H1 (cell line): ENCODE results near the gene LARP4B. TPM values are rescaled to one million over a fixed set of nuclear protein-coding genes. Genes with fewer than 3 reads are reported as not detected.

Experiments used
- CTCF ChIA-PET: fragments of 300-600 bp; sonication (Branson Sonifier 250); formaldehyde crosslinking; loops from one replicate; lab custom pipeline; 2021; ENCODE audit not compliant: partially characterized antibody; lab: Charles Lee
- POLR2A ChIA-PET: fragments of 300-600 bp; sonication (Branson Sonifier 250); formaldehyde crosslinking; loops from one replicate; lab custom pipeline; 2021; ENCODE audit warnings: inconsistent platforms; ENCODE audit not compliant: partially characterized antibody; lab: Charles Lee
- DNase-seq, 2 experiments: peaks; one replicate each; pipeline versions ENCODE4 v3.0.0 to v3.0.0-alpha.2; 2010 to 2022; ENCODE audit warnings: low spot score in 2 of 2, low read depth in 1 of 2, mixed read lengths in 1 of 2
- FAIRE-seq: peaks from 2 replicates; lab custom pipeline; 2011; peaks lifted over from hg19 to GRCh38; lab: Jason Lieb, UNC
- H2AFZ ChIP-seq: 2 replicates; pipeline ENCODE4 v1.8.1; 2012; ENCODE audit warnings: low read length, inconsistent platforms
- H2AK5ac ChIP-seq: 2 replicates; pipeline ENCODE4 v1.6.1; 2013; ENCODE audit warnings: low read depth, low read length
- H2BK120ac ChIP-seq: replicated peaks from 2 replicates; pipeline ENCODE3; 2013; ENCODE audit warnings: low read depth, low read length, inconsistent platforms
- H2BK12ac ChIP-seq: 2 replicates; pipeline ENCODE4 v1.6.1; 2013; ENCODE audit warnings: low read depth, low read length
- H2BK15ac ChIP-seq: 2 replicates; pipeline ENCODE4 v1.6.1; 2013; ENCODE audit warnings: low read length
- H2BK20ac ChIP-seq: 2 replicates; pipeline ENCODE4 v1.6.1; 2013; ENCODE audit warnings: low read length
- H2BK5ac ChIP-seq: 2 replicates; pipeline ENCODE4 v1.6.1; 2013; ENCODE audit warnings: low read depth, low read length
- H3K14ac ChIP-seq: 2 replicates; pipeline ENCODE4 v1.6.1; 2013; ENCODE audit warnings: inconsistent platforms; ENCODE audit not compliant: insufficient read length
- H3K18ac ChIP-seq: 2 replicates; pipeline ENCODE4 v1.6.1; 2013; ENCODE audit warnings: low read length; ENCODE audit errors: extremely low read depth
- H3K23ac ChIP-seq: 2 replicates; pipeline ENCODE4 v1.6.1; 2013; ENCODE audit warnings: inconsistent platforms; ENCODE audit not compliant: insufficient read length
- H3K23me2 ChIP-seq: 2 replicates; pipeline ENCODE4 v1.6.1; 2013; ENCODE audit warnings: low read depth, low read length
- H3K27ac ChIP-seq: 2 replicates; pipeline ENCODE4 v1.6.1; 2011; ENCODE audit warnings: low read depth, low read length, inconsistent platforms
- H3K27me3 ChIP-seq, 4 experiments: replicated peaks in 1 of 4; 1 replicate in 1 of 4; 2 replicates in 3 of 4; pipeline versions ENCODE4 v1.6.1 to v1.8.1; 2011 to 2013; ENCODE audit warnings: low read length in 3 of 4, mild to moderate bottlenecking in 3 of 4, inconsistent platforms in 2 of 4, mixed read lengths in 2 of 4, moderate library complexity in 1 of 4; ENCODE audit not compliant: control insufficient read depth in 3 of 4, insufficient read depth in 3 of 4; ENCODE audit errors: extremely low read depth in 1 of 4
- H3K36me3 ChIP-seq, 4 experiments: 2 replicates each; pipeline versions ENCODE4 v1.6.1 to v1.8.1; 2011 to 2013; ENCODE audit warnings: mild to moderate bottlenecking in 4 of 4, low read length in 3 of 4, moderate library complexity in 2 of 4, control low read depth in 1 of 4, inconsistent platforms in 1 of 4; ENCODE audit not compliant: insufficient read depth in 4 of 4, control insufficient read depth in 2 of 4
- H3K4ac ChIP-seq: replicated peaks from 2 replicates; pipeline ENCODE3; 2013; ENCODE audit warnings: low read length, low read depth, mixed read lengths, inconsistent platforms; ENCODE audit not compliant: insufficient read length
- H3K4me1 ChIP-seq, 4 experiments: replicated peaks in 1 of 4; 1 replicate in 1 of 4; 2 replicates in 3 of 4; pipeline versions ENCODE4 v1.6.1 to v1.8.1; 2011 to 2013; ENCODE audit warnings: low read length in 3 of 4, inconsistent platforms in 2 of 4, mixed read lengths in 1 of 4; ENCODE audit not compliant: insufficient read depth in 4 of 4, control insufficient read depth in 3 of 4
- H3K4me2 ChIP-seq, 2 experiments: 2 replicates each; pipeline versions ENCODE4 v1.6.1 to v1.8.1; 2011 to 2013; ENCODE audit warnings: low read depth in 2 of 2, low read length in 2 of 2, control low read depth in 1 of 2, inconsistent platforms in 1 of 2, mild to moderate bottlenecking in 1 of 2; ENCODE audit not compliant: insufficient read depth in 1 of 2
- H3K4me3 ChIP-seq, 4 experiments: fragments of 200-600, 300-600 bp in 1 of 4; sonication (generic), shearing (Covaris generic), sonication (Bioruptor Twin) in 1 of 4; 2 replicates each; pipeline versions ENCODE4 v1.5.1 to v1.8.1; 2011 to 2016; ENCODE audit warnings: low read length in 4 of 4, low read depth in 3 of 4, control low read depth in 2 of 4, inconsistent platforms in 2 of 4, mild to moderate bottlenecking in 2 of 4, mixed read lengths in 1 of 4, moderate library complexity in 1 of 4; ENCODE audit not compliant: insufficient read depth in 2 of 4; ENCODE audit errors: extremely low read depth in 1 of 4
- H3K56ac ChIP-seq: replicated peaks from 2 replicates; pipeline ENCODE3; 2013; ENCODE audit warnings: low read depth, mild to moderate bottlenecking, mixed read lengths, low read length, inconsistent platforms; ENCODE audit not compliant: insufficient read length
- H3K79me1 ChIP-seq: 2 replicates; pipeline ENCODE4 v1.6.1; 2013; ENCODE audit warnings: low read depth, low read length, control low read depth
- H3K79me2 ChIP-seq, 2 experiments: 2 replicates each; pipeline versions ENCODE4 v1.6.1 to v1.8.1; 2012 to 2013; ENCODE audit warnings: low read length in 2 of 2, mild to moderate bottlenecking in 2 of 2, inconsistent platforms in 1 of 2; ENCODE audit not compliant: insufficient read depth in 2 of 2, control insufficient read depth in 1 of 2
- H3K9ac ChIP-seq, 4 experiments: replicated peaks in 1 of 4; 1 replicate in 1 of 4; 2 replicates in 3 of 4; pipeline versions ENCODE4 v1.6.1 to v1.8.1; 2011 to 2013; ENCODE audit warnings: low read depth in 3 of 4, low read length in 3 of 4, control low read depth in 2 of 4, mild to moderate bottlenecking in 2 of 4, moderate library complexity in 2 of 4, inconsistent platforms in 1 of 4; ENCODE audit errors: extremely low read depth in 1 of 4
- H3K9me3 ChIP-seq, 2 experiments: 2 replicates each; pipeline versions ENCODE4 v1.6.1 to v1.8.1; 2012 to 2013; ENCODE audit warnings: mild to moderate bottlenecking in 2 of 2, moderate library complexity in 2 of 2, control low read depth in 1 of 2, inconsistent platforms in 1 of 2, low read depth in 1 of 2, low read length in 1 of 2, mixed read lengths in 1 of 2; ENCODE audit not compliant: insufficient read depth in 2 of 2
- H4K20me1 ChIP-seq, 2 experiments: replicated peaks in 1 of 2; 2 replicates each; pipeline versions ENCODE3 to v1.8.1; 2011 to 2013; ENCODE audit warnings: inconsistent platforms in 2 of 2, low read length in 2 of 2, mild to moderate bottlenecking in 1 of 2; ENCODE audit not compliant: insufficient read depth in 2 of 2, control insufficient read depth in 1 of 2
- H4K5ac ChIP-seq: 2 replicates; pipeline ENCODE4 v1.6.1; 2013; ENCODE audit warnings: low read length, low read depth, mixed read lengths, inconsistent platforms; ENCODE audit not compliant: insufficient read length
- H4K8ac ChIP-seq: 2 replicates; pipeline ENCODE4 v1.8.0; 2013; ENCODE audit warnings: mild to moderate bottlenecking, moderate library complexity, low read length, inconsistent platforms; ENCODE audit not compliant: insufficient read depth; ENCODE audit errors: extremely low read depth
- H4K91ac ChIP-seq: replicated peaks from 2 replicates; pipeline ENCODE3; 2013; ENCODE audit warnings: low read length, mixed read lengths, inconsistent platforms; ENCODE audit not compliant: insufficient read length
- POLR2AphosphoS5 ChIP-seq: IDR thresholded peaks from 2 replicates; pipeline ENCODE4 v1.6.1; 2011; ENCODE audit warnings: low read depth, low read length
- TAF7 ChIP-seq: optimal IDR thresholded peaks from 2 replicates; pipeline ENCODE3; 2011; ENCODE audit warnings: low read depth, mild to moderate bottlenecking, inconsistent platforms, low read length, moderate library complexity, borderline replicate concordance
- TCF12 ChIP-seq: IDR thresholded peaks from 2 replicates; pipeline ENCODE4 v1.6.1; 2011; ENCODE audit warnings: low read depth, mild to moderate bottlenecking, low read length
- WGBS, 2 experiments: shearing (Covaris generic) in 1 of 2; methylation state at CpG; one replicate each; pipeline versions ENCODE4 v1.1.6 to v1.1.7; 2013 to 2015; ENCODE audit warnings: low lambda C conversion rate in 2 of 2, mixed read lengths in 2 of 2, inconsistent platforms in 1 of 2, low coverage in 1 of 2, missing lambda C conversion rate in 1 of 2; ENCODE audit not compliant: insufficient replicate concordance in 2 of 2, insufficient coverage in 1 of 2, insufficient read length in 1 of 2; ENCODE audit errors: extremely low coverage in 1 of 2, missing lambda C conversion rate in 1 of 2; 5-methylcytosine and 5-hydroxymethylcytosine counted together
- polyA plus RNA-seq, 7 experiments: library from polyadenylated mRNA; depleted of rRNA in 3 of 7; stranded (reverse) in 5 of 7; unstranded in 2 of 7; fragments of >200 nt in 5 of 7; fragments of 200-250 nt in 2 of 7; gene quantifications; 1 replicate in 5 of 7; 2 replicates in 1 of 7; 4 replicates in 1 of 7; pipeline versions ENCODE4 v1.2.1 to v1.2.3, GENCODE V29; 2011 to 2013; ENCODE audit warnings: missing spikeins in 2 of 7, mixed read lengths in 2 of 7
- total RNA-seq: library from RNA; stranded (reverse); fragmentation: NEBNext Ultra II Directional; extraction: Animal tissue kit (Norgen Biotek cat#: 25700); gene quantifications from 2 replicates; pipeline ENCODE4 v1.2.1, GENCODE V29; 2021

LARP4B gene
- total and polyA plus RNA-seq, 2 of the 8 experiments (the other 6 are each of a cell fraction or from before 2014, with no cell fraction given), result 20.1 to 78.6 TPM

DNA sequence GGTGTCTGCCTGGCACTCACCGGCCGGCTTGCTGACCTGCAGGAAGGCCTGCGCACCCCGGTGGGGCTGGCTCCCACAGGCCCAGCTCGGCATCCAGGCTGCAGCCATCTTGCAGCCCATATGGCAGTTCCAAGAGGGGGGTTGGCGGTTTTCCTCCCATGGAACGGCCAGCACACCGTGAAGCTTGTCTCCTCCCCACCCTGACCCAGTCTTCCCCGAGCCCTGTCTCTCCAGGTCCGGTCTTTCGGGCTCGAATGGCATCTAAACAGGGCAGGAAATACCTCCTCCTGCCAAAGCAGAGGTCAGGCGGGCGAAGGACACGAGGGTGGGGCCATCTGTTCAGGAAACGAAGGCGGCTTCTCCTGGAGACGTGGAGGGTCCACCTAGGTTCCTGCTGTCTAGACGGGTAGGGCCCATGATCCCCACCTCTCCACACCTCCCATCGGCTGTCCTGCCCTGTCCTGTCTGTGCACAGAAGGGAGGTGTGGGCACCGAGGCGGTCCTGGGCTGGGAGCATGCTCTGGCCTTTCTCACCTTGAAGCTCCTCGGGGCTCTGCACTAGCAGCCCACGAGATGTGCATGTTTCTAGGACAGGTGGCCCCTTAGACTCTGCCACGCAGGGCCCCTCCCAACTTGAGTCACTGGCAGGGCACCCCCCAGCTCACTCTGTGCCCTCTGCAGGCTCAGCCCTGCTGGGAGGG is 128.3 kb downstream of the LARP4B start:
- Histone ChIP-seq H3K9ac (no peak overlapping the region), H3K79me1 (no peaks in the 10 kb centered on the region), H2AK5ac (no peak overlapping the region), H3K27ac (no peak overlapping the region), H3K23ac (no peak overlapping the region), H3K18ac (no peak overlapping the region), H2BK5ac (no peak overlapping the region; the same call in 1 of the 2 replicates), H2BK12ac (no peak overlapping the region), H2BK120ac (no peak overlapping the region), H2BK20ac (no peak overlapping the region), H4K5ac (no peak overlapping the region), H3K14ac (no peak overlapping the region), H4K91ac (no peak overlapping the region), H3K36me3 (peaks cover 4 to 13% (median 9%) of the 10 kb centered on the region in 4 experiments; a peak in 5 of 8 replicates), H4K20me1 (peaks cover 0 to 6% of the 10 kb centered on the region in 2 experiments), H3K9me3 (peaks cover 0 to 2% of the 10 kb centered on the region in 2 experiments; a peak in 1 of 4 replicates), H3K4me2 (no peak overlapping the region), H3K4ac (no peak overlapping the region), H3K4me1 (peaks cover 0 to 6% (median 0%) of the 10 kb centered on the region in 4 experiments; a peak in 1 of 7 replicates), H3K4me3 (no peak overlapping the region), H4K8ac (no peak overlapping the region), H2AFZ (no peak overlapping the region), H3K23me2 (no peaks in the 10 kb centered on the region), H3K56ac (no peak overlapping the region), H3K79me2 (no peaks in the 10 kb centered on the region), H2BK15ac (no peak overlapping the region), H3K27me3 (no peaks in the 10 kb centered on the region)
- ChIA-PET CTCF (interaction anchor here (0.7 to 2.1 kb wide), 5 partner anchors 8 to 14 kb away, joined by 3 to 10 read pairs (median 3); no protein-coding TSS in a partner anchor), POLR2A (no interaction called here)
- WGBS, 2 experiments, result 91% methylated on average over 17 of the region's 25 CpGs; no CpG with 5 or more reads in 1 of the 2 experiments
- TF ChIP-seq TAF7, result peak; percentile 21
- no peak for TF ChIP-seq TCF12
- TF ChIP-seq POLR2AphosphoS5, result 0 out of 2 replicates have a peak, but pooled peaks have one; percentile 3
- FAIRE-seq, result no peak
- DNase-seq, result no peak
